Kidney capillary endothelial cell (primary cell): ENCODE data around the gene LOXL3.

Experiments
- DNase-seq: peaks from one replicate; pipeline ENCODE4 v3.0.0-alpha.2; 2018; ENCODE audit warnings: low spot score

LOXL3 gene

GRCh38 chr2:74528600-74529356 lies 25.0 kb downstream of the LOXL3 start:
- DNase-seq = no peak

GRCh38 chr2:74527741-74528140 lies 26.0 kb downstream of the LOXL3 start:
- no peak for DNase-seq

- no peak for DNase-seq
These were observed 27.0 kb downstream of the LOXL3 start for GRCh38 chr2:74526649-74527230.

- no peak for DNase-seq
These were observed 27.8 kb downstream of the LOXL3 start, which contains the start of gene DQX1 for GRCh38 chr2:74525717-74526648. TSS of gene DQX1 (minus strand) at chr2:74526231. CDS start at chr2:74525729, 502 bp downstream.

GRCh38 chr2:74524955-74525716 lies 28.6 kb downstream of the LOXL3 start:
- no peak for DNase-seq

- no peak for DNase-seq
These were observed 29.7 kb downstream of the LOXL3 start for GRCh38 chr2:74524005-74524404.

GRCh38 chr2:74522516-74522915 lies 31.2 kb downstream of the LOXL3 start:
- DNase-seq = no peak

- DNase-seq = no peak
These were observed 37.1 kb downstream of the LOXL3 start for GRCh38 chr2:74516650-74517049.

GRCh38 chr2:74515981-74516633 lies 37.6 kb downstream of the LOXL3 start:
- peak; percentile 23 for DNase-seq

GRCh38 chr2:74515271-74515980 lies 38.3 kb downstream of the LOXL3 start:
- no peak for DNase-seq

GRCh38 chr2:74514368-74515270 lies 39.1 kb downstream of the LOXL3 start, which contains the start of gene TLX2:
TSS of gene TLX2 (plus strand) at chr2:74514450. CDS start at chr2:74514807, 357 bp downstream.
- no peak for DNase-seq

- no peak for DNase-seq
These were observed 40.0 kb downstream of the LOXL3 start for GRCh38 chr2:74513605-74514367.

- no peak for DNase-seq
These were observed 40.8 kb downstream of the LOXL3 start for GRCh38 chr2:74512744-74513604.

- DNase-seq = no peak
These were observed 42.4 kb downstream of the LOXL3 start for GRCh38 chr2:74511104-74511989.

- no peak for DNase-seq
These were observed 43.5 kb downstream of the LOXL3 start for GRCh38 chr2:74510272-74510671.

GRCh38 chr2:74507926-74508520 lies 45.7 kb downstream of the LOXL3 start:
- no peak for DNase-seq
